ENCODE measurements around the gene ELN.

The ELN gene

DNA sequence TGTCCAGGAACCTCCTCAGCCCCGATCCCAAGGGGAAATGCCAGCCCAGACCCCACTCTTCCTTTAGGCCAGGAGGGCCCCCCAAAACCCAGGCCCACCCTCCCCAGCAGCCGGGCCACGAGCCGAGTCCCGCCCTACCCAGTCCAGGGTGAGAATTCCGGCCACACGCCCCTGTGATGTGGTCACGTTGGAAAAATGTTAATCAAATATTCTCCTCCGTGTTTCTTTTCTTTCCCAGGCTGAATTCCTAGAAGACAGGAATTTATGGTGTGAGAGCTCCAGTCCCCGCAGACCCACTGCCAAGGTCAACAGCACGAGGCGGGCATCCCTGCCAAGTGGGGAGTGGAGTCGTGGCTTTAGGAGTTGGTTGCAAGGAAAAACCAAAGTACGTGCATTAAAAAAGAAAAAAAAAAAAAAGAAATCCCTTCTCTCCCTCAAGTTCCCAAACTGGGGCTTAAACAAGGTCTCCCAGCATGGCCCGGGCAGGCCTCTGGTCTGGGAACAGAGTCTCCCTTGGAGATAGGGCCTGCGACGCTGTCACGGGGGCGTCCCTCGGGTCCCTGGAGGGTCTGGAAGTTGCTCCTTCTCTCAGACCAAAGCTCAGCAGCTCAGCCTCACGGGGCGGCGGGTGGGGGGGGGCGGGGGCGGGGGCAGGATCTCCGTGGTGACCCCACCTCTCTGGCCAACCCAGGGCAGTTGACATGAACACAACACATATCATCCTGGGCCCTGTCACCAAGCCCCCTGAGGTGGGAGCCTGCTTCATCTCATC is 28.1 kb upstream of the ELN start:
- POLR2A ChIA-PET = no interaction called here
- TF ChIP-seq CTCF (IDR thresholded peaks at IDR 0.05; ENCODE audit: control extremely low read depth, extremely low read depth, low read depth, missing control alignments) = no peak
- CTCF ChIA-PET = interaction anchor here (0.7 to 2.8 kb wide), 2 partner anchors 26 to 110 kb away, joined by 3 to 9 read pairs; no protein-coding TSS in a partner anchor
- no peak for DNase-seq (ENCODE audit: extremely low spot score)

DNA sequence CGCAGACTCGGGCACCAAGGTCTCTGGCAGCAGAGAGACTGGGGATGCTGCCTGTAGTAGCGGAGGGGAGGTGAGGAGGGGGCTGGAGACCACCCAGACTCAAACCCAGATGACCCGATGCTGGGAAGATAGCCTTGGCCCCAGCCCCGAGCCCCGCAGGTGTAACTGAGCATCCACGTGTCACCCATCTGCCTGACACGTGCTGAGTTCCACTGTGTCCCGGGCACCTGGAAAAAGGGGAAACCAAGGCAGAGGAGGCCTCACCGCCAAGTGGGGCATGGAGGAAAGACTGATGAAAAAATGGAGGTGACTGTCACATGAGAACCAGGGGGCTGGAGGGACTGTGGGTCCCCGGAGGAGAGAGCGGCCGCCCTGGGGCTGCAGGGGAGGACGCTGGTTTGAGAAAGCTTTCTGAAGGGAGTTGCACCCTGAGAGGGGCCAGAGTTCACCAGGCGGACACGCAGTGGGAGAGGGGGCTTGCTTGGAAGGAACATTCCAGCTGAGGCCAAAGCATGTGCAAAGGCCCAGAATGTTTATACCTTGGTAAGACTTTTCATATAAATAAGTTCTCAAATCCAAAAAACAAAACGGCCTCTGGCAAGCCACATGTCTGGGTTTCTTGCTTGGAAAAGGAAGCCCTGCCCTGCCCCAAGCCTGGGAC is 27.4 kb upstream of the ELN start:
- TF ChIP-seq CTCF (IDR thresholded peaks at IDR 0.05; ENCODE audit: control extremely low read depth, extremely low read depth, low read depth, missing control alignments) = no peak
- no peak for DNase-seq (ENCODE audit: extremely low spot score)
- CTCF ChIA-PET = interaction anchor here (2.8 kb wide), 1 partner anchor 25 kb away, joined by 9 read pairs; no protein-coding TSS in a partner anchor
- POLR2A ChIA-PET = no interaction called here

- CTCF ChIA-PET = interaction anchor here (2.8 kb wide), 1 partner anchor 25 kb away, joined by 9 read pairs; no protein-coding TSS in a partner anchor
- no peak for TF ChIP-seq CTCF (IDR thresholded peaks at IDR 0.05; ENCODE audit: control extremely low read depth, extremely low read depth, low read depth, missing control alignments)
- POLR2A ChIA-PET = no interaction called here
- no peak for DNase-seq (ENCODE audit: extremely low spot score)
These were observed 26.9 kb upstream of the ELN start for GRCh38 chr7:74001150-74001494.

DNA sequence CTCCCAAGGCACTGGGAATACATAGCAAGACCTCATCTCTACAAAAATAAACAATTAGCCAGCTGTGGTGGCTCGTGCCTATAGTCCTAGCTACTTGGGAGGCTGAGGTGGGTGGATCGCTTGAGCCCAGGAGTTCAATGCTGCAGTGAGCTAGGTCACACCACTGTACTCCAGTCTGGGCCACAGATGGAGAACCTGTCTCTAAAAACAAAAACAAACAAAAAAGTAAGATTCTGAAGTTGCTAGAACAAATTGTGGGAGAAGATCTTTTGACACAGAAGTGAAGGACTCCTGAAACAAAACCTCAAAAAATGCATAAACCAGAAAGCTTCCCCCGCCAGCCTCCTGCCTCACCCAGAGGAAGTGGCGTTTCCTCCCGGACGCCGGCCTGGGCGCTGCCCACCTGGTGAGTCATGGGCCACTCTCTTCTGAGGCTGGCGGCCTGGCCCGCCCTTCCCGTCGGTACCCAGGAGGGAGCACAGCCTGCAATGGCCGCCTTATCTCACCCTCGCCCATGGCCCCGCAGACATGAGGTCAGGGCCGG is 25.4 kb upstream of the ELN start:
- ChIA-PET POLR2A (no interaction called here), CTCF (interaction anchor here (1.9 kb wide), 1 partner anchor 24 kb away, joined by 11 read pairs; no protein-coding TSS in a partner anchor)
- no peak for TF ChIP-seq CTCF (IDR thresholded peaks at IDR 0.05; ENCODE audit: control extremely low read depth, extremely low read depth, low read depth, missing control alignments)
- no peak for DNase-seq (ENCODE audit: extremely low spot score)

GRCh38 chr7:74003621-74004020 is 24.4 kb upstream of the ELN start:
- CTCF ChIA-PET = interaction anchor here (1.9 kb wide), 1 partner anchor 23 kb away, joined by 11 read pairs; no protein-coding TSS in a partner anchor
- POLR2A ChIA-PET = no interaction called here
- DNase-seq (ENCODE audit: extremely low spot score) = no peak

More at GRCh38 chr7:74003621-74004020, 24.4 kb upstream of the ELN start:
- TF ChIP-seq CTCF (IDR thresholded peaks at IDR 0.05; ENCODE audit: control extremely low read depth, extremely low read depth, low read depth, missing control alignments) = no peak
